H1 (cell line): ENCODE data around the gene HIC1. TPM values are rescaled to one million over a fixed set of nuclear protein-coding genes. Genes with fewer than 3 reads are reported as not detected.
A peak's percentile ranks its signal among the peaks of the same experiment; 100 is the strongest.

Experiments
- CTCF ChIA-PET: fragments of 300-600 bp; sonication (Branson Sonifier 250); formaldehyde crosslinking; loops from one replicate; lab custom pipeline; 2021; ENCODE audit not compliant: partially characterized antibody; lab: Charles Lee
- POLR2A ChIA-PET: fragments of 300-600 bp; sonication (Branson Sonifier 250); formaldehyde crosslinking; loops from one replicate; lab custom pipeline; 2021; ENCODE audit warnings: inconsistent platforms; ENCODE audit not compliant: partially characterized antibody; lab: Charles Lee
- DNase-seq, 2 experiments: peaks; one replicate each; pipeline versions ENCODE4 v3.0.0 to v3.0.0-alpha.2; 2010 to 2022; ENCODE audit warnings: low spot score in 2 of 2, low read depth in 1 of 2, mixed read lengths in 1 of 2
- FAIRE-seq: peaks from 2 replicates; lab custom pipeline; 2011; peaks lifted over from hg19 to GRCh38; lab: Jason Lieb, UNC
- H2AFZ ChIP-seq: 2 replicates; pipeline ENCODE4 v1.8.1; 2012; ENCODE audit warnings: low read length, inconsistent platforms
- H2AK5ac ChIP-seq: 2 replicates; pipeline ENCODE4 v1.6.1; 2013; ENCODE audit warnings: low read depth, low read length
- H2BK120ac ChIP-seq: replicated peaks from 2 replicates; pipeline ENCODE3; 2013; ENCODE audit warnings: low read depth, low read length, inconsistent platforms
- H2BK12ac ChIP-seq: 2 replicates; pipeline ENCODE4 v1.6.1; 2013; ENCODE audit warnings: low read depth, low read length
- H2BK15ac ChIP-seq: 2 replicates; pipeline ENCODE4 v1.6.1; 2013; ENCODE audit warnings: low read length
- H2BK20ac ChIP-seq: 2 replicates; pipeline ENCODE4 v1.6.1; 2013; ENCODE audit warnings: low read length
- H2BK5ac ChIP-seq: 2 replicates; pipeline ENCODE4 v1.6.1; 2013; ENCODE audit warnings: low read depth, low read length
- H3K14ac ChIP-seq: 2 replicates; pipeline ENCODE4 v1.6.1; 2013; ENCODE audit warnings: inconsistent platforms; ENCODE audit not compliant: insufficient read length
- H3K18ac ChIP-seq: 2 replicates; pipeline ENCODE4 v1.6.1; 2013; ENCODE audit warnings: low read length; ENCODE audit errors: extremely low read depth
- H3K23ac ChIP-seq: 2 replicates; pipeline ENCODE4 v1.6.1; 2013; ENCODE audit warnings: inconsistent platforms; ENCODE audit not compliant: insufficient read length
- H3K23me2 ChIP-seq: 2 replicates; pipeline ENCODE4 v1.6.1; 2013; ENCODE audit warnings: low read depth, low read length
- H3K27ac ChIP-seq: 2 replicates; pipeline ENCODE4 v1.6.1; 2011; ENCODE audit warnings: low read depth, low read length, inconsistent platforms
- H3K27me3 ChIP-seq, 4 experiments: replicated peaks in 1 of 4; 1 replicate in 1 of 4; 2 replicates in 3 of 4; pipeline versions ENCODE4 v1.6.1 to v1.8.1; 2011 to 2013; ENCODE audit warnings: low read length in 3 of 4, mild to moderate bottlenecking in 3 of 4, inconsistent platforms in 2 of 4, mixed read lengths in 2 of 4, moderate library complexity in 1 of 4; ENCODE audit not compliant: control insufficient read depth in 3 of 4, insufficient read depth in 3 of 4; ENCODE audit errors: extremely low read depth in 1 of 4
- H3K36me3 ChIP-seq, 4 experiments: 2 replicates each; pipeline versions ENCODE4 v1.6.1 to v1.8.1; 2011 to 2013; ENCODE audit warnings: mild to moderate bottlenecking in 4 of 4, low read length in 3 of 4, moderate library complexity in 2 of 4, control low read depth in 1 of 4, inconsistent platforms in 1 of 4; ENCODE audit not compliant: insufficient read depth in 4 of 4, control insufficient read depth in 2 of 4
- H3K4ac ChIP-seq: replicated peaks from 2 replicates; pipeline ENCODE3; 2013; ENCODE audit warnings: low read length, low read depth, mixed read lengths, inconsistent platforms; ENCODE audit not compliant: insufficient read length
- H3K4me1 ChIP-seq, 4 experiments: replicated peaks in 1 of 4; 1 replicate in 1 of 4; 2 replicates in 3 of 4; pipeline versions ENCODE4 v1.6.1 to v1.8.1; 2011 to 2013; ENCODE audit warnings: low read length in 3 of 4, inconsistent platforms in 2 of 4, mixed read lengths in 1 of 4; ENCODE audit not compliant: insufficient read depth in 4 of 4, control insufficient read depth in 3 of 4
- H3K4me2 ChIP-seq, 2 experiments: 2 replicates each; pipeline versions ENCODE4 v1.6.1 to v1.8.1; 2011 to 2013; ENCODE audit warnings: low read depth in 2 of 2, low read length in 2 of 2, control low read depth in 1 of 2, inconsistent platforms in 1 of 2, mild to moderate bottlenecking in 1 of 2; ENCODE audit not compliant: insufficient read depth in 1 of 2
- H3K4me3 ChIP-seq, 4 experiments: fragments of 200-600, 300-600 bp in 1 of 4; sonication (generic), shearing (Covaris generic), sonication (Bioruptor Twin) in 1 of 4; 2 replicates each; pipeline versions ENCODE4 v1.5.1 to v1.8.1; 2011 to 2016; ENCODE audit warnings: low read length in 4 of 4, low read depth in 3 of 4, control low read depth in 2 of 4, inconsistent platforms in 2 of 4, mild to moderate bottlenecking in 2 of 4, mixed read lengths in 1 of 4, moderate library complexity in 1 of 4; ENCODE audit not compliant: insufficient read depth in 2 of 4; ENCODE audit errors: extremely low read depth in 1 of 4
- H3K56ac ChIP-seq: replicated peaks from 2 replicates; pipeline ENCODE3; 2013; ENCODE audit warnings: low read depth, mild to moderate bottlenecking, mixed read lengths, low read length, inconsistent platforms; ENCODE audit not compliant: insufficient read length
- H3K79me1 ChIP-seq: 2 replicates; pipeline ENCODE4 v1.6.1; 2013; ENCODE audit warnings: low read depth, low read length, control low read depth
- H3K79me2 ChIP-seq, 2 experiments: 2 replicates each; pipeline versions ENCODE4 v1.6.1 to v1.8.1; 2012 to 2013; ENCODE audit warnings: low read length in 2 of 2, mild to moderate bottlenecking in 2 of 2, inconsistent platforms in 1 of 2; ENCODE audit not compliant: insufficient read depth in 2 of 2, control insufficient read depth in 1 of 2
- H3K9ac ChIP-seq, 4 experiments: replicated peaks in 1 of 4; 1 replicate in 1 of 4; 2 replicates in 3 of 4; pipeline versions ENCODE4 v1.6.1 to v1.8.1; 2011 to 2013; ENCODE audit warnings: low read depth in 3 of 4, low read length in 3 of 4, control low read depth in 2 of 4, mild to moderate bottlenecking in 2 of 4, moderate library complexity in 2 of 4, inconsistent platforms in 1 of 4; ENCODE audit errors: extremely low read depth in 1 of 4
- H3K9me3 ChIP-seq, 2 experiments: 2 replicates each; pipeline versions ENCODE4 v1.6.1 to v1.8.1; 2012 to 2013; ENCODE audit warnings: mild to moderate bottlenecking in 2 of 2, moderate library complexity in 2 of 2, control low read depth in 1 of 2, inconsistent platforms in 1 of 2, low read depth in 1 of 2, low read length in 1 of 2, mixed read lengths in 1 of 2; ENCODE audit not compliant: insufficient read depth in 2 of 2
- H4K20me1 ChIP-seq, 2 experiments: replicated peaks in 1 of 2; 2 replicates each; pipeline versions ENCODE3 to v1.8.1; 2011 to 2013; ENCODE audit warnings: inconsistent platforms in 2 of 2, low read length in 2 of 2, mild to moderate bottlenecking in 1 of 2; ENCODE audit not compliant: insufficient read depth in 2 of 2, control insufficient read depth in 1 of 2
- H4K5ac ChIP-seq: 2 replicates; pipeline ENCODE4 v1.6.1; 2013; ENCODE audit warnings: low read length, low read depth, mixed read lengths, inconsistent platforms; ENCODE audit not compliant: insufficient read length
- H4K8ac ChIP-seq: 2 replicates; pipeline ENCODE4 v1.8.0; 2013; ENCODE audit warnings: mild to moderate bottlenecking, moderate library complexity, low read length, inconsistent platforms; ENCODE audit not compliant: insufficient read depth; ENCODE audit errors: extremely low read depth
- H4K91ac ChIP-seq: replicated peaks from 2 replicates; pipeline ENCODE3; 2013; ENCODE audit warnings: low read length, mixed read lengths, inconsistent platforms; ENCODE audit not compliant: insufficient read length
- CHD1 ChIP-seq: IDR thresholded peaks from 2 replicates; pipeline ENCODE4 v1.6.1; 2012; ENCODE audit warnings: low read depth, low read length, improper control_type of control experiment
- EGR1 ChIP-seq: IDR thresholded peaks from 2 replicates; pipeline ENCODE4 v1.6.1; 2011; ENCODE audit warnings: low read depth, low read length, borderline replicate concordance
- SUZ12 ChIP-seq: fragments of 200-600 bp; sonication (generic); IDR thresholded peaks from 2 replicates; pipeline ENCODE4 v1.6.1; 2012; ENCODE audit warnings: mild to moderate bottlenecking, inconsistent platforms, low read length, moderate library complexity, mixed read lengths
- WGBS, 2 experiments: shearing (Covaris generic) in 1 of 2; methylation state at CpG; one replicate each; pipeline versions ENCODE4 v1.1.6 to v1.1.7; 2013 to 2015; ENCODE audit warnings: low lambda C conversion rate in 2 of 2, mixed read lengths in 2 of 2, inconsistent platforms in 1 of 2, low coverage in 1 of 2, missing lambda C conversion rate in 1 of 2; ENCODE audit not compliant: insufficient replicate concordance in 2 of 2, insufficient coverage in 1 of 2, insufficient read length in 1 of 2; ENCODE audit errors: extremely low coverage in 1 of 2, missing lambda C conversion rate in 1 of 2; 5-methylcytosine and 5-hydroxymethylcytosine counted together
- polyA plus RNA-seq, 7 experiments: library from polyadenylated mRNA; depleted of rRNA in 3 of 7; stranded (reverse) in 5 of 7; unstranded in 2 of 7; fragments of >200 nt in 5 of 7; fragments of 200-250 nt in 2 of 7; gene quantifications; 1 replicate in 5 of 7; 2 replicates in 1 of 7; 4 replicates in 1 of 7; pipeline versions ENCODE4 v1.2.1 to v1.2.3, GENCODE V29; 2011 to 2013; ENCODE audit warnings: missing spikeins in 2 of 7, mixed read lengths in 2 of 7
- total RNA-seq: library from RNA; stranded (reverse); fragmentation: NEBNext Ultra II Directional; extraction: Animal tissue kit (Norgen Biotek cat#: 25700); gene quantifications from 2 replicates; pipeline ENCODE4 v1.2.1, GENCODE V29; 2021

HIC1 gene
- total and polyA plus RNA-seq, 2 of the 8 experiments (the other 6 are each of a cell fraction or from before 2014, with no cell fraction given): 0.06 to 0.09 TPM

DNA sequence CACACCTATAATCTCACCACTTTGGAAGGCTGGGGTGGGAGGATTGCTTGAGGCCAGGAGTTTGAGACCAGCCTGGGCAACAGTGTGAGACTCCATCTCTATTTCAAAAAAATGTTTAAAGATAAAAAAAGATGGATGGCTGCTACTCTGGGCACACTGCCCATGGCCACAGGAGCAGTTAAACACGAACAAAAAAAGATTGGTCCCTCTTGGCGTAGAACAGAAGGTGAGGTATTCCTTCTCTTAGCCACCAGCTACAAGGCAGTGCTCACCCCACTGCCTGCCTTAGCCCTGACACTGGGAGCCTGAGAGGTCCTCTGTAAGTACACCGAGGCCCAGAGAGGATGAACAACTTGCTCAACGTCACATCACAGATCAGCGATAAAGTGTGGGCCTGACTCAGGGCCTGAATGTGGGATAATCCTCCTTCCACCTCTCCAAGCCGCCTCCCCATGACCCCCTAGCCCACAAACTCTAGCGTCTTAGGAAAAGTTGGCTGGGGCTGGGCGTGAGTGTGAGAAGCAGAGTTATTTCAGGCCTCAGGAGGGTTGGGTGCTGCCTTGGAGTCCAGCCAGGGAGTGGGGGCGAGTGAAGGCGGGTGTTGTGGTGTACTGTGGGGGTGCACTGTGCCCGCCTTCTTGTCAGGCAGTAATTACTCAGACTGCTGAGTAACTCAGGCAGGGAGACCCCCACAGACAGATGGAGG, 27.2 kb upstream of the HIC1 start:
- no peak overlapping the region for H2BK20ac ChIP-seq
- no peak overlapping the region for H3K9ac ChIP-seq
- no peak overlapping the region for H3K14ac ChIP-seq
- no peak overlapping the region for H4K8ac ChIP-seq
- no peak overlapping the region for H3K56ac ChIP-seq
- ChIA-PET POLR2A (interaction anchor here (0.6 to 1.2 kb wide), 3 partner anchors 10 to 24 kb away, joined by 3 to 4 read pairs (median 3); no protein-coding TSS in a partner anchor), CTCF (interaction anchor here (0.6 to 5.3 kb wide), 12 partner anchors 8 to 398 kb away, joined by 3 to 47 read pairs (median 4); partner anchors contain the start of gene HIC1)
- H4K5ac ChIP-seq: no peak overlapping the region
- peak overlapping the region; percentile 7; the same call in 1 of the 2 replicates for H2AK5ac ChIP-seq
- H3K9me3 ChIP-seq: no peaks in the 10 kb centered on the region
- no peak overlapping the region for H2BK15ac ChIP-seq
- no peak for DNase-seq
- peaks cover 4 to 20% (median 7%) of the 10 kb centered on the region in 4 experiments for H3K4me1 ChIP-seq
- no peak overlapping the region for H3K23ac ChIP-seq
- H3K4me2 ChIP-seq: no peak overlapping the region
- no peak overlapping the region for H3K4me3 ChIP-seq
- H2BK12ac ChIP-seq: no peak overlapping the region
- peak; percentile 40; the same call in 1 of the 2 replicates for TF ChIP-seq SUZ12
- TF ChIP-seq CHD1: no peak
- TF ChIP-seq EGR1: no peak
- no peaks in the 10 kb centered on the region for H3K79me1 ChIP-seq
- no peak overlapping the region for H3K18ac ChIP-seq
- H3K79me2 ChIP-seq: no peaks in the 10 kb centered on the region
- no peak overlapping the region for H2BK5ac ChIP-seq
- H2BK120ac ChIP-seq: no peak overlapping the region
- WGBS, 2 experiments: 81% methylated on average over 11 of the region's 11 CpGs; no CpG with 5 or more reads in 1 of the 2 experiments
- no peak overlapping the region for H3K4ac ChIP-seq
- FAIRE-seq: no peak
- no peak overlapping the region for H4K91ac ChIP-seq
- peaks cover 0 to 8% of the 10 kb centered on the region in 2 experiments for H4K20me1 ChIP-seq
- peaks cover 16% of the 10 kb centered on the region; the same call in 1 of the 2 replicates for H3K23me2 ChIP-seq
- H3K27me3 ChIP-seq: peaks cover 67 to 71% (median 69%) of the 10 kb centered on the region in 4 experiments
- H3K36me3 ChIP-seq: peaks cover 0 to 6% (median 0%) of the 10 kb centered on the region in 4 experiments; a peak in 1 of 8 replicates
- no peak overlapping the region for H2AFZ ChIP-seq
- no peak overlapping the region for H3K27ac ChIP-seq
